HG03469 (cell line): ENCODE measurements around the gene SELENON.

Experiments
- ATAC-seq: cut with Tn5 transposase; IDR thresholded peaks from one replicate; pipeline ENCODE4 v1.9.1; 2021; ENCODE audit warnings: mild to moderate bottlenecking, moderate library complexity, moderate number of reproducible peaks; ENCODE audit not compliant: unreplicated experiment

The SELENON gene

GRCh38 chr1:25808481-25809244 lies 8.7 kb downstream of the SELENON start:
- ATAC-seq = no peak

GRCh38 chr1:25809283-25809926 lies 9.4 kb downstream of the SELENON start:
- ATAC-seq = no peak

- ATAC-seq = no peak
Observed at GRCh38 chr1:25809929-25810328, 9.9 kb downstream of the SELENON start.

- no peak for ATAC-seq
Observed at GRCh38 chr1:25810341-25811299, 10.6 kb downstream of the SELENON start.

- ATAC-seq = no peak
Observed at GRCh38 chr1:25811384-25812082, 11.5 kb downstream of the SELENON start.

- no peak for ATAC-seq
Observed at GRCh38 chr1:25813071-25813733, 13.2 kb downstream of the SELENON start.

DNA sequence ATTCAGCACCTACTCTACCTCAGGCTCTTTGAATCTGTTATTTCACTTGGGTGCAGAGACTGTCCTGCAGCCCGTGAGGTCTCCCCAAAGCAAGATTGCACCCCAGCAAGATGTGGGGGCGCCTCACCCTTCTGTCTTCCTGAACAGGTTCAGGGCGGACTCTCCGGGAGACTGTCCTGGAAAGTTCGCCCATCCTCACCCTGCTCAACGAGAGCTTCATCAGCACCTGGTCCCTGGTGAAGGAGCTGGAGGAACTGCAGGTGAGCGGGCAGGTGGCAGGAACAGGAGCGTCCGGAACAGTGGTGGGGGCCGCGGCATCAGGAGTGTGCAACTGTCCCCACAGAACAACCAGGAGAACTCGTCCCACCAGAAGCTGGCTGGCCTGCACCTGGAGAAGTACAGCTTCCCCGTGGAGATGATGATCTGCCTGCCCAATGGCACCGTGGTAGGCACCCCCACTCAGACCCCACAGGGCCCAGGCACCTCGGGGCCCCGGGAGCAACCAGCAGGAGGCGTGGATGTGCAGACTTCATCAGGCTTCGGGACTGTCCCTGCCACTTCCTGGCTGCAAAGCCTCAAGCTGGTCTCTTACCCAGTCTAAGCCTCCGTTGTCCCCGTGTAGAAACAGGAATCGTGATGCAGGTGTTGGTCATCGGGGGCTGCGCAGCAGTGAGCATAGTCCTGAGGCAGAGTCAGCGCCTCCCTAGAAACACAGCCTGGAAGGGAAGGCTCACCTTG lies 13.9 kb downstream of the SELENON start:
- ATAC-seq = no peak

GRCh38 chr1:25814549-25815087 lies 14.6 kb downstream of the SELENON start:
- ATAC-seq = no peak

DNA sequence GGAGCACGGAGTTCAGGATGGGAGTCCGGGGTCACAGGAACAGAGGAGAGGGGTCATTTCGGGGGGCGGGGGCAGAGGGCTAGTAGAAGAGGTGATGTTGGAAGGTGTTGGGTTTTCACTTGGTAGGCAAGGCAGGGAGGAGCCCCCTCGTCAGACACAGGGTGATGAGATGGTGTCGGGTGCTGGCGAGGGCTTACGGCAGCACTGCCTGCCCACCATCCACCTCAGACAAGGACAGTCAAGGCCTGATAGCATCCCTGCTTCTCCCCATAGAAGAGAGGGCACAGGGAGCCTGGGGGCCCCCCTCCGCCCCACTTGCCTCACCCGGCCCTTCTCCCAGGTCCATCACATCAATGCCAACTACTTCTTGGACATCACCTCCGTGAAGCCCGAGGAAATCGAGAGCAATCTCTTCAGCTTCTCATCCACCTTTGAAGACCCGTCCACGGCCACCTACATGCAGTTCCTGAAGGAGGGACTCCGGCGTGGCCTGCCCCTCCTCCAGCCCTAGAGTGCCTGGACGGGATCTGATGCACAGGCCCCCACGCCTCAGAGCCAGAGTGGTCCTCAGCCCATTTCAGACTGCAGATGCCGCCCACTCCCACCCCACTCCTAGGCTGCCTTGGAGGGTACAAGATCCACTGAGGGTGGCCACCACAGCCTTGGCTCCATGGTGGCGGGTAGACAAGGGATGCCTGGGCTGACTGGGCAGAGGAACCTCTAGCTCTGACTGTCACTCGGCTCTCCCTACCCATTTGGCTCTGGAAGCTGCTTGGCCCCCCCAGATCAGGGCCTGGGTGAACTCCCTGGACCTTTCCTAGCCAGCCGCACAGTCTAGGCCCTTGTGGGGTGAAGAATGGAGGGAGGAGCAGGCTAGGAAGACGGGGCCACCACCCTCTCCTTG lies 15.5 kb downstream of the SELENON start:
- ATAC-seq = no peak

DNA sequence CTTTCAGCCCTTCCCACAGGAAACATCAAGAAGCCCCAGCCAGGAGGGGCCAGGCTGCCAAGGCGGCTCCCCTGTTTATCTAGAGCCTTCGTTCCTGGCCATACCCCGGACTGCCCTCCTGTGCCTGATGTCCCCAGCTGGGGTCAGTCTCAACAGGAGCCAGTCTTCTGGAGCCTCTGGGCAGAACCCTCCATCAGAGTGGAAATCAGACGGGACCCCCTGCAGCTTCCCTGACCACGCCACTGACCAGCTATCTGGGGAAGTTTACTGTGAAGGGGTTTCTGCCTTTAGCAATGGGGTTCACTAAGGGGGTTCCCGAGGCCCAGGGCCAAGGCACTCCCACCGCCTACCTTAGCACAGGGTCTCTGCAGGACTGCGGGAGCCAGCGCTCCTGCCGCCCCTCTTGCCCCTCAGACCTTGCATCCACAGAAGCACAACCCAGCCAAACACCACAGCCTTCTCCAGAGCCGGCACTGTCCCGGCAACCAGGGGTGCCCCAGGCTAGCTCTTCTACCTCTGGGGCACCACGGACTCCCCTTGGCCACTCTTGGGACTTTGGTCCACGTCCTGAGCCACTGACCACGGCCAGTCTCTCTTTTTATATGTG lies 16.2 kb downstream of the SELENON start:
- ATAC-seq = no peak

- no peak for ATAC-seq
Observed at GRCh38 chr1:25817840-25818501, 18.0 kb downstream of the SELENON start.

DNA sequence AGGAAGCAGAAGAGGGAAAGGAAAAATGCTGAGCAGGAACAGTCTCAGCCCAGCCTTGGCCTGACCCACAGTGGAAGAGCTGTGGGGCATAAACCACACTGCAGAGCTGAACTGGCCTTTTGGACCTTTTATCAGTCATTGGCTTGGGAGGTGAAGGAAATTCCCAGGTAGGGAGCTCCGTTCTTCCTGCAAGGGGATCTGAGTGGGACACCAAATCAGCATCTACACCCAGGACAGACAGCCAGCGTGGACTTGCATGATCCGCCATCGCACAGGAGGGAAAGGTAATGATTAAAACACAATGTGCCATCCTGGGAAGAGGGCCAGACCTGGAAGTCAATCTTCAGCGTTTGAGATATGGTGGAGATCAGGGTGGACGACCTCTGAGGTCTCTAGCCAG lies 18.6 kb downstream of the SELENON start:
- no peak for ATAC-seq

DNA sequence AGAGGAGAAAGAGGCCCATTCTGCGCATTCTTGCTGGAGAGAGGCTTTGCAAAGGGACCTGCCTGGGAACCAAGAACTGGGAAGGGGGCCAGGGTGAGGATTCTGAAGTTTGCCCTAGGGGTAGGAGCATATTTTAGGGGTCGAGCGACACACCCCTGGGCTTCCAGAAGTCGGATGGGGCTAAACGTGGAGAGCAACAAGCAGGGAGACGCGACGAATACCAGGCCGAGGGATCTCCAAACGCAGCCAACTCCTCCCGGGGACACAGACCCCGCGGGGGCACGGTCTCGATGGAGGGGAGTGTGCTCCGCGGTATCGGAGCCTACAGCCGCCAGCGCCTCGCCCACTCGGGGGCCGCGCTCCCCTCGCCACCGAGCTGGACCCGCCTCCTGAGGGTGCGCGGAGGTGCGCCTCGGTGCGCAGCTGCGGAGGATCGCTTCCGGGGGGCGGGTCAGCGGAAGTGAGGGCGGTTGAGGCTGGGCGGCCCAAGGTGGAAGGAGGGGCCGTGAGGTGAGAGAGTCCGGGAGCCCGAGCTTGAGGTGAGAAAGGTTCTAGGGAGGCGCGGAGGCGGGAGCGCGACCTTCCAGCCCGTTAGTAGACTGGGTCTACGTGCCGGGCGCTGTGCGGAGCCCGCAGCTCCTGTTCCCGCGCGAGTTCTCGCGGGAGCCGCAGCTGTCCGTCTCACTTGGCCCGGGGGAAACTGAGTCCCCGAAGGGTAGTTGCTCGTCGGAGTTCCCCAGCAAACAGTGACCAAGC lies 19.7 kb downstream of the SELENON start, which contains the start of gene MTFR1L:
Gene MTFR1L, plus strand, starts transcription at position 464 of the 756 bp plus-strand sequence. CDS start 3,151 bp downstream, outside the sequence.
- peak; percentile 51 for ATAC-seq

DNA sequence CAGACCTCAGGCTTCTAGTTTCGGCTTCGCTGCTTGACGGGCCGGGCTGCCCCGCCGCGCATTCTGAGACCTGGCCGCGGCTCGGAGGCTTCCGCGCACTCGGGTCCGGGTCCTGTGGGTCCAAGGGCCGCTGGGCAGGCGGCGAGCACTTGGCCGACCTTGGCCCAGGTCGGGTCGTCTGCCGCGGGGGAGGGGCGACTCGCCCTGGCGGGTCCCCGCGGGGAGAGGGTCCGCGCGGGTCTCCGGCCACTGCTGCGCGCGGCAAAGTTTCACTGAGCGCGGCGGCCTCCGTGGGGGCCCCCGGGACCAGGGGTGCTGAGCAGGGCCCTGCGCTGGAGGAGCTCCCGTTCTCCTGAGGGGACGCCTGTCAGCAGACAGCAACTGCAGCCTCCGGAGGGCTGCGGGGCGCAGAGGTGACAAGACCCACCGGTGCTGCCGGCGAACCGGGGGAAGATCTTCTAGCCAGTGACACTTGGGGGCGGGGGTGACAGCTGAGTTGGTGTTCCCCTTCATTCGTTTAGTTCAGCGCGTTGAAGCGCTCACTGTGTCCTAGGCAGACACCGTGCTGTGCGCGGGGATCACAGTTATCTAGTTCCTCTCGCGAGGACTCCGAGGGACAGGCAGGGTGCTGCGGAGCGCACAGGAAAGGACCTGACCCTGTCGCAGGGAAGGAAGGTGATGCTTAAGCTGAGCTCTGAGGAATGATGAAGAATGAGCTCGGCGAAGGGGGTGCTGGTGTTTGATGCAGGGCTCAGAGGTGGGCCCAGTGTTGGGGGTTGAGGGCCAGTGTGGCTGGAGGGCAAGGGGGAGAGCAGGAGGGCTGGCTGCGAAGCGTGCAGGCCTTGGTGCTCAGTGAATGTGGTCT lies 20.5 kb downstream of the SELENON start:
- peak; percentile 30 for ATAC-seq

- ATAC-seq = no peak
Observed at GRCh38 chr1:25821112-25821476, 21.1 kb downstream of the SELENON start.
